K562 (cell line): Measurements from ENCODE around the gene LDB1. TPM values are rescaled to one million over a fixed set of nuclear protein-coding genes. Genes with fewer than 3 reads are reported as not detected.

ENCODE experiments used
- ARID3B ChIP-seq: fragments of 250-450 bp; sonication (Bioruptor Pico); IDR thresholded peaks from 2 replicates; pipeline ENCODE4 v1.4.0; 2020; ENCODE audit warnings: borderline replicate concordance
- CHAMP1 ChIP-seq: fragments of 450-650 bp; IDR thresholded peaks from 2 replicates; pipeline ENCODE4 v1.6.1; 2016; ENCODE audit warnings: mild to moderate bottlenecking
- CREM ChIP-seq: IDR thresholded peaks from 2 replicates; pipeline ENCODE4 v1.6.1; 2014; ENCODE audit warnings: antibody characterized with exemption, low read depth
- DEAF1 ChIP-seq: fragments of 450-650 bp; formaldehyde crosslinking; IDR thresholded peaks from 2 replicates; pipeline ENCODE4 v1.4.0; 2020; ENCODE audit warnings: mild to moderate bottlenecking, moderate library complexity
- EGR1 ChIP-seq: fragments of 450-650 bp; conservative IDR thresholded peaks from 2 replicates; pipeline ENCODE4 v1.6.1; 2017; ENCODE audit warnings: mild to moderate bottlenecking
- FOXA1 ChIP-seq: fragments of 450-650 bp; IDR thresholded peaks from 2 replicates; pipeline ENCODE4 v1.6.1; 2016; ENCODE audit warnings: mild to moderate bottlenecking, borderline replicate concordance
- GTF2E2 ChIP-seq: fragments of 200-800 bp; sonication (Bioruptor generic); IDR thresholded peaks from 2 replicates; pipeline ENCODE4 v1.6.1; 2016; ENCODE audit warnings: missing genetic modification characterization, missing compliant biosample characterization
- HES1 ChIP-seq: fragments of 450-650 bp; IDR thresholded peaks from 2 replicates; pipeline ENCODE4 v1.6.1; 2016; ENCODE audit warnings: low read depth, mild to moderate bottlenecking, moderate library complexity
- MCM2 ChIP-seq: fragments of 450-650 bp; IDR thresholded peaks from 2 replicates; pipeline ENCODE4 v1.6.1; 2017; ENCODE audit warnings: low read depth, mild to moderate bottlenecking
- MCM7 ChIP-seq, 2 experiments: fragments of 450-650 bp; IDR thresholded peaks; 2 replicates each; pipeline ENCODE4 v1.6.1; 2016 to 2018
- MYBL2 ChIP-seq, 2 experiments: fragments of 450-650 bp in 1 of 2; sonication (generic) in 1 of 2; formaldehyde crosslinking in 1 of 2; IDR thresholded peaks; 2 replicates each; pipeline versions ENCODE4 v1.6.1 to v1.8.1; 2017 to 2022; ENCODE audit warnings: borderline replicate concordance in 1 of 2, inconsistent platforms in 1 of 2, low read depth in 1 of 2, mild to moderate bottlenecking in 1 of 2, missing genetic modification reagents in 1 of 2, moderate library complexity in 1 of 2
- NEUROD1 ChIP-seq: fragments of 150-350 bp; IDR thresholded peaks from 2 replicates; pipeline ENCODE4 v1.6.1; 2014; ENCODE audit warnings: borderline replicate concordance, low read length, low read depth; ENCODE audit not compliant: partially characterized antibody
- NFE2 ChIP-seq: IDR thresholded peaks from 2 replicates; pipeline ENCODE4 v1.6.1; 2014; ENCODE audit warnings: antibody characterized with exemption, low read depth
- PML ChIP-seq: IDR thresholded peaks from 2 replicates; pipeline ENCODE4 v1.6.1; 2012; ENCODE audit warnings: low read length, inconsistent platforms
- RBM15 ChIP-seq: fragments of 200-400 bp; formaldehyde crosslinking; IDR thresholded peaks from 2 replicates; pipeline ENCODE4 v1.6.1; 2018; ENCODE audit warnings: mild to moderate bottlenecking, low read length, moderate library complexity; ENCODE audit not compliant: insufficient read depth
- SPI1 ChIP-seq: IDR thresholded peaks from 2 replicates; pipeline ENCODE4 v1.6.1; 2011; ENCODE audit warnings: low read depth, low read length, control low read depth, borderline replicate concordance
- SUPT5H ChIP-seq: fragments of 450-650 bp; IDR thresholded peaks from 2 replicates; pipeline ENCODE4 v1.6.1; 2016
- TAL1 ChIP-seq: fragments of 450-650 bp; IDR thresholded peaks from 2 replicates; pipeline ENCODE4 v1.6.1; 2016; ENCODE audit warnings: mild to moderate bottlenecking
- USF2 ChIP-seq: sonication (generic); formaldehyde crosslinking; IDR thresholded peaks from 2 replicates; pipeline ENCODE4 v1.5.0; 2020; ENCODE audit warnings: missing genetic modification reagents
- ZNF274 ChIP-seq: IDR thresholded peaks from 2 replicates; pipeline ENCODE4 v1.6.1; 2011; ENCODE audit warnings: low read depth, mild to moderate bottlenecking, low read length, moderate library complexity, borderline replicate concordance
- polyA plus RNA-seq, 8 experiments: library from polyadenylated mRNA; depleted of rRNA in 4 of 8; stranded (reverse) in 5 of 8; unstranded in 3 of 8; fragments of >200 nt; fragmentation: Nextera tagmentation in 2 of 8; fragmentation: Illumina TruSeq in 1 of 8; extraction: Ambion mirVana in 2 of 8; extraction: Trizol in 1 of 8; gene quantifications; 2 replicates each; pipeline versions ENCODE4 v1.2.1 to v1.2.3, GENCODE V29; 2011 to 2014; ENCODE audit warnings: inconsistent platforms in 1 of 8, missing spikeins in 1 of 8
- total RNA-seq, 7 experiments: library from RNA; depleted of rRNA in 6 of 7; stranded (reverse); fragments of >200 nt in 6 of 7; fragmentation: Illumina TruSeq in 2 of 7; extraction: Trizol in 2 of 7; gene quantifications; 2 replicates each; pipeline versions ENCODE4 v1.2.1 to v1.2.3, GENCODE V29; 2011 to 2021; ENCODE audit warnings: low replicate concordance in 1 of 7

LDB1 gene
- total and polyA plus RNA-seq, 9 of the 15 experiments (the other 6 are each of a cell fraction or from before 2014, with no cell fraction given): 1.9 to 137 (median 105) TPM

- no peak for TF ChIP-seq FOXA1
- TF ChIP-seq TAL1: no peak
- peak; percentile 27; the same call in 1 of the 2 replicates for TF ChIP-seq SUPT5H
- no peak for TF ChIP-seq EGR1
- TF ChIP-seq NEUROD1: peak; percentile 20
- TF ChIP-seq RBM15: no peak
- no peak for TF ChIP-seq MCM2
- TF ChIP-seq ZNF274: no peak
- no peak for TF ChIP-seq MCM7 (IDR thresholded peaks at IDR 0.05)
- TF ChIP-seq USF2: peak; percentile 53; the same call in 1 of the 2 replicates
- TF ChIP-seq SPI1: peak; percentile 89
- TF ChIP-seq MYBL2 (IDR thresholded peaks at IDR 0.05; ENCODE audit: low read depth): no peak
- TF ChIP-seq MYBL2 (CRISPR knock-in tag; IDR thresholded peaks at IDR 0.05; ENCODE audit: borderline replicate concordance): no peak
- TF ChIP-seq PML: no peak
- no peak for TF ChIP-seq CHAMP1
- no peak for TF ChIP-seq DEAF1 (CRISPR knock-in tag)
- peak; percentile 21; the same call in 1 of the 2 replicates for TF ChIP-seq CREM
- no peak for TF ChIP-seq NFE2
- TF ChIP-seq GTF2E2 (tag): no peak
- TF ChIP-seq ARID3B: no peak
- no peak for TF ChIP-seq HES1
Observed at GRCh38 chr10:102133373-102134195, 13.4 kb upstream of the LDB1 start (continued).
